Thyroid gland (tissue), 4 donors: ENCODE measurements around the gene GATA5.

Experiments used
- CTCF ChIP-seq, 6 experiments: fragments of 200-600 bp in 3 of 6; fragments of 450-650 bp in 3 of 6; sonication (generic) in 3 of 6; IDR thresholded peaks; one replicate each; pipeline ENCODE4 v1.5.1; 2016 to 2019; ENCODE audit warnings: antibody characterized with exemption in 6 of 6, mild to moderate bottlenecking in 2 of 6, inconsistent platforms in 1 of 6, moderate library complexity in 1 of 6
- POLR2A ChIP-seq, 2 donors: fragments of 450-650 bp; IDR thresholded peaks; one replicate each; pipeline ENCODE4 v1.6.1; 2017; ENCODE audit warnings: antibody characterized with exemption in 2 of 2, mild to moderate bottlenecking in 2 of 2, moderate library complexity in 1 of 2

DNA sequence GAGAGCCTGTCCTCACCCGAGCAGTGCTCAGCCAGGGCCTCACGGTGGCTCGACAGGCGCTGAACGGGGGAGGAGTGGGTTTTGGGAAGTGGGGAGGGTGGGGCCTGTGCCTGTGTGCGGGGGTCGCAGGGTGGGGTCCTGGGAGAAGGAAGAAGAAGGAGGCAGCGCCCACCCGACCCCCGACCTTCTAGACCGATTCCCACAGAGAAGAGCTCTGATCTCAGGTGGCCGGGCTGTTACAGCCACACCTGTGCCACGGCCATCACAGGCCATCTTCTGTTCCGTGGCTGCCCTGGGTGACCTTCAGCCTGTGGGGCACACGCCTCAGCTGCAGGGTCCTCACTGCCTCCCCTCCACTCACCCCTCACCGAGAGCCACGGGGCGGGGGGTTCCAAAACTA, 41.4 kb upstream of the GATA5 start:
- TF ChIP-seq CTCF (IDR thresholded peaks at IDR 0.05), result no peak
- TF ChIP-seq POLR2A (IDR thresholded peaks at IDR 0.05), result no peak
